ENCODE data around the gene CNTN1.

DNA sequence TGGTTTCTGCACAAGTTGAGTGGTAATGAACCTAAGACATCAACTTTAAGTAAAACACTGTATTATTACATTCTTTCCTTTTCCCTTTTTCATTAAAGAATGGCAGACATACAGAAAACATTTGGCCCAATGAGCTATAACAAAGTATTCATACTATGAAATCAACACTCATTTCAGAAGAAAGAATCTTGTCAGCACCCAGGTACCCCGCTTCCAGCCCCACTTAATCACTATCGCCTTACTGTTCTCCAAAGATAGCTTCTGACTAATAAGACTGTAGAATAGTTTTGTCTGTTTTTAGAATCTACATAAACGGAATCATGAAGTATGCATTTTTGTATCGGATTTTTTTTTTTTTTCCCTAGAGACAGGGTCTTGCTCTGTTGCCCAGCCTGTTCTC is 9.5 kb downstream of the CNTN1 start:
- no peak for TF ChIP-seq POLR2A (IDR thresholded peaks at IDR 0.05)
- TF ChIP-seq, protein P1, sequence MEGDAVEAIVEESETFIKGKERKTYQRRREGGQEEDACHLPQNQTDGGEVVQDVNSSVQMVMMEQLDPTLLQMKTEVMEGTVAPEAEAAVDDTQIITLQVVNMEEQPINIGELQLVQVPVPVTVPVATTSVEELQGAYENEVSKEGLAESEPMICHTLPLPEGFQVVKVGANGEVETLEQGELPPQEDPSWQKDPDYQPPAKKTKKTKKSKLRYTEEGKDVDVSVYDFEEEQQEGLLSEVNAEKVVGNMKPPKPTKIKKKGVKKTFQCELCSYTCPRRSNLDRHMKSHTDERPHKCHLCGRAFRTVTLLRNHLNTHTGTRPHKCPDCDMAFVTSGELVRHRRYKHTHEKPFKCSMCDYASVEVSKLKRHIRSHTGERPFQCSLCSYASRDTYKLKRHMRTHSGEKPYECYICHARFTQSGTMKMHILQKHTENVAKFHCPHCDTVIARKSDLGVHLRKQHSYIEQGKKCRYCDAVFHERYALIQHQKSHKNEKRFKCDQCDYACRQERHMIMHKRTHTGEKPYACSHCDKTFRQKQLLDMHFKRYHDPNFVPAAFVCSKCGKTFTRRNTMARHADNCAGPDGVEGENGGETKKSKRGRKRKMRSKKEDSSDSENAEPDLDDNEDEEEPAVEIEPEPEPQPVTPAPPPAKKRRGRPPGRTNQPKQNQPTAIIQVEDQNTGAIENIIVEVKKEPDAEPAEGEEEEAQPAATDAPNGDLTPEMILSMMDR (IDR thresholded peaks at IDR 0.05): no peak

All from lower leg skin (tissue), 3 donors.